HepG2 (cell line): Measurements from ENCODE around the gene WRAP73. TPM values are rescaled to one million over a fixed set of nuclear protein-coding genes. Genes with fewer than 3 reads are reported as not detected.

Source experiments
- ATAC-seq: fragments of 200-7000 bp; cut with Tn5 transposase; 3 replicates; pipeline ENCODE4 v1.9.1; 2020; ENCODE audit warnings: mild to moderate bottlenecking, moderate library complexity
- BruUV-seq: library from RNA; stranded (reverse); fragments of 400-500 nt; replicated peaks from 2 replicates; lab custom pipeline; 2021; lab: Mats Ljungman, UMichigan
- CTCF ChIA-PET: fragments of 300-600 bp; formaldehyde crosslinking; extraction: SDS; loops from one replicate; lab custom pipeline; 2021; ENCODE audit warnings: low total read pairs, inconsistent platforms, low intra/inter-chr PET ratio; lab: Yijun Ruan, JAX
- POLR2A ChIA-PET: fragments of 350-600 bp; sonication (Branson Sonifier 250); formaldehyde crosslinking; loops from one replicate; lab custom pipeline; 2020; ENCODE audit warnings: antibody characterized with exemption, inconsistent platforms; lab: Yijun Ruan, JAX
- DNase-seq: peaks from one replicate; pipeline ENCODE4 v3.0.0-alpha.2; 2015; ENCODE audit warnings: low spot score
- FAIRE-seq: peaks from 3 replicates; lab custom pipeline; 2011; peaks lifted over from hg19 to GRCh38; lab: Jason Lieb, UNC
- H2AFZ ChIP-seq: one replicate; pipeline ENCODE4 v1.6.1; 2011; ENCODE audit warnings: low read length, inconsistent platforms
- H3K27ac ChIP-seq: fragments of 300-600 bp; 3 replicates; pipeline ENCODE4 v1.8.0; 2011; ENCODE audit warnings: mixed run types, mild to moderate bottlenecking, mixed read lengths, low read length, inconsistent platforms; ENCODE audit not compliant: insufficient read depth; ENCODE audit errors: extremely low read length
- H3K27me3 ChIP-seq, 2 experiments: fragments of 200-600 bp in 1 of 2; 2 replicates in 1 of 2; 3 replicates in 1 of 2; pipeline versions ENCODE4 v1.6.0 to v1.8.0; 2011; ENCODE audit warnings: low read length in 2 of 2, mild to moderate bottlenecking in 2 of 2, moderate library complexity in 2 of 2, inconsistent platforms in 1 of 2; ENCODE audit not compliant: insufficient read depth in 2 of 2, control insufficient read depth in 1 of 2
- H3K36me3 ChIP-seq, 2 experiments: fragments of 200-600 bp in 1 of 2; replicated peaks in 1 of 2; 2 replicates in 1 of 2; 3 replicates in 1 of 2; pipeline versions ENCODE4 v1.5.1 to v1.8.0; 2011; ENCODE audit warnings: low read length in 2 of 2, inconsistent platforms in 1 of 2; ENCODE audit not compliant: insufficient read depth in 2 of 2, control insufficient read depth in 1 of 2
- H3K4me1 ChIP-seq: 2 replicates; pipeline ENCODE4 v1.5.1; 2012; ENCODE audit warnings: low read length, inconsistent platforms; ENCODE audit not compliant: insufficient read depth
- H3K4me2 ChIP-seq: 2 replicates; pipeline ENCODE4 v1.6.0; 2011; ENCODE audit warnings: low read depth, low read length, inconsistent platforms
- H3K4me3 ChIP-seq, 3 experiments: fragments of 200-600 bp in 1 of 3; sonication (generic), shearing (Covaris generic) in 1 of 3; replicated peaks in 1 of 3; 2 replicates each; pipeline ENCODE4 v1.5.1; 2011 to 2016; ENCODE audit warnings: low read length in 3 of 3, inconsistent platforms in 2 of 3, low read depth in 2 of 3, mild to moderate bottlenecking in 2 of 3, control low read depth in 1 of 3, mixed read lengths in 1 of 3; ENCODE audit not compliant: insufficient read depth in 1 of 3
- H3K79me2 ChIP-seq: one replicate; pipeline ENCODE4 v1.6.1; 2011; ENCODE audit warnings: low read length, inconsistent platforms; ENCODE audit not compliant: insufficient read depth
- H3K9ac ChIP-seq: 2 replicates; pipeline ENCODE4 v1.6.0; 2011; ENCODE audit warnings: mild to moderate bottlenecking, low read depth, low read length, inconsistent platforms; ENCODE audit not compliant: insufficient read depth
- H3K9me3 ChIP-seq: 2 replicates; pipeline ENCODE4 v1.5.1; 2012; ENCODE audit warnings: mild to moderate bottlenecking, low read length
- H4K20me1 ChIP-seq: 2 replicates; pipeline ENCODE4 v1.6.0; 2011; ENCODE audit warnings: inconsistent platforms, mild to moderate bottlenecking, low read length, moderate library complexity; ENCODE audit not compliant: insufficient read depth
- AGO2 ChIP-seq: fragments of 200-400 bp; formaldehyde crosslinking; optimal IDR thresholded peaks from 2 replicates; pipeline ENCODE3; 2017; ENCODE audit warnings: mild to moderate bottlenecking, low read depth, low read length, moderate library complexity
- CBFB ChIP-seq: sonication (generic); formaldehyde crosslinking; IDR thresholded peaks from 2 replicates; pipeline ENCODE4 v1.4.0; 2020; ENCODE audit warnings: missing genetic modification reagents
- CCAR2 ChIP-seq: fragments of 200-400 bp; formaldehyde crosslinking; optimal IDR thresholded peaks from 2 replicates; pipeline ENCODE3; 2018; ENCODE audit warnings: low read depth, mild to moderate bottlenecking, low read length, moderate library complexity
- MATR3 ChIP-seq: sonication (generic); formaldehyde crosslinking; IDR thresholded peaks from 2 replicates; pipeline ENCODE4 v1.4.0; 2020; ENCODE audit warnings: missing genetic modification reagents
- MTF2 ChIP-seq: sonication (generic); formaldehyde crosslinking; IDR thresholded peaks from 2 replicates; pipeline ENCODE4 v1.5.0; 2020; ENCODE audit warnings: missing genetic modification reagents, borderline replicate concordance
- MYPOP ChIP-seq: sonication (generic); formaldehyde crosslinking; IDR thresholded peaks from 2 replicates; pipeline ENCODE4 v1.8.1; 2023; ENCODE audit warnings: mild to moderate bottlenecking, moderate library complexity, missing genetic modification reagents
- RNF2 ChIP-seq: fragments of 450-650 bp; conservative IDR thresholded peaks from 2 replicates; pipeline ENCODE4 v1.6.1; 2016; ENCODE audit warnings: low read depth
- SALL2 ChIP-seq: sonication (generic); formaldehyde crosslinking; IDR thresholded peaks from 2 replicates; pipeline ENCODE4 v1.8.1; 2023; ENCODE audit warnings: mild to moderate bottlenecking, missing genetic modification reagents, inconsistent platforms
- SMAD9 ChIP-seq: sonication (generic); formaldehyde crosslinking; IDR thresholded peaks from 2 replicates; pipeline ENCODE4 v1.5.1; 2020; ENCODE audit warnings: mild to moderate bottlenecking, missing genetic modification reagents
- TGIF2 ChIP-seq: IDR thresholded peaks from 2 replicates; pipeline ENCODE4 v1.6.1; 2016; ENCODE audit warnings: control low read depth, missing compliant biosample characterization
- UBTF ChIP-seq: sonication (generic); formaldehyde crosslinking; IDR thresholded peaks from 2 replicates; pipeline ENCODE4 v1.4.0; 2020; ENCODE audit warnings: mild to moderate bottlenecking, missing genetic modification reagents
- YEATS2 ChIP-seq: sonication (generic); formaldehyde crosslinking; IDR thresholded peaks from 2 replicates; pipeline ENCODE4 v1.4.0; 2020; ENCODE audit warnings: missing genetic modification reagents, borderline replicate concordance
- ZBTB49 ChIP-seq: sonication (generic); formaldehyde crosslinking; IDR thresholded peaks from 2 replicates; pipeline ENCODE4 v1.4.0; 2020; ENCODE audit warnings: missing genetic modification reagents, borderline replicate concordance
- ZFAT ChIP-seq: sonication (generic); formaldehyde crosslinking; conservative IDR thresholded peaks from 2 replicates; pipeline ENCODE4 v1.8.1; 2023; ENCODE audit warnings: missing genetic modification reagents, inconsistent platforms
- ZNF136 ChIP-seq: sonication (generic); formaldehyde crosslinking; IDR thresholded peaks from 2 replicates; pipeline ENCODE4 v1.8.1; 2022; ENCODE audit warnings: low read depth, mild to moderate bottlenecking, moderate library complexity, missing genetic modification reagents
- ZNF350 ChIP-seq: sonication (generic); formaldehyde crosslinking; IDR thresholded peaks from 2 replicates; pipeline ENCODE4 v1.4.0; 2020; ENCODE audit warnings: mild to moderate bottlenecking, low read depth, missing genetic modification reagents, borderline replicate concordance
- ZNF501 ChIP-seq: sonication (generic); formaldehyde crosslinking; IDR thresholded peaks from 2 replicates; pipeline ENCODE4 v1.5.1; 2020; ENCODE audit warnings: mild to moderate bottlenecking, moderate library complexity, missing genetic modification reagents
- ZNF652 ChIP-seq: IDR thresholded peaks from 2 replicates; pipeline ENCODE4 v1.6.1; 2016; ENCODE audit warnings: low read depth, borderline replicate concordance
- ZNF766 ChIP-seq: sonication (generic); formaldehyde crosslinking; IDR thresholded peaks from 2 replicates; pipeline ENCODE4 v1.5.0; 2020; ENCODE audit warnings: missing genetic modification reagents, borderline replicate concordance
- WGBS: methylation state at CpG from one replicate; pipeline ENCODE4 v1.1.6; 2017; ENCODE audit warnings: low lambda C conversion rate; 5-methylcytosine and 5-hydroxymethylcytosine counted together
- in situ Hi-C: cut with HindIII; loops from 2 replicates; pipeline ENCODE4 v1.10.0; 2017; ENCODE audit warnings: low pct_unique_long_range_greater_than_20kb; ENCODE audit not compliant: extremely low pct_ligation_motif_present
- intact Hi-C: fragments of 100-400 bp; cut with micrococcal nuclease; formaldehyde crosslinking; loops from one replicate; pipeline ENCODE4 v1.10.0; 2022; ENCODE audit not compliant: unreplicated experiment
- polyA plus RNA-seq, 8 experiments: library from polyadenylated mRNA; depleted of rRNA in 3 of 8; stranded (reverse) in 7 of 8; unstranded in 1 of 8; fragments of >200 nt; fragmentation: Illumina TruSeq in 4 of 8; extraction: Trizol in 4 of 8; gene quantifications; 2 replicates each; pipeline versions ENCODE4 v1.2.1 to v1.2.3, GENCODE V29; 2011 to 2016; ENCODE audit warnings: low read depth in 4 of 8, missing spikeins in 1 of 8, mixed read lengths in 1 of 8; ENCODE audit not compliant: insufficient read depth in 1 of 8
- total RNA-seq, 5 experiments: library from RNA; depleted of rRNA; stranded (reverse); fragments of >200 nt; fragmentation: Illumina TruSeq; extraction: Trizol; gene quantifications; 2 replicates each; pipeline ENCODE4 v1.2.3, GENCODE V29; 2016; ENCODE audit warnings: low read depth in 1 of 5

Gene WRAP73
- total and polyA plus RNA-seq, 2 of the 13 experiments (the other 11 are each of a cell fraction or from before 2014, with no cell fraction given): 18.1 to 40.4 TPM

GRCh38 chr1:3645247-3645646, 4.7 kb downstream of the WRAP73 start:
- H3K36me3 ChIP-seq: peaks cover 8 to 12% of the 10 kb centered on the region in 2 experiments; a peak in 3 of 5 replicates
- peaks cover 7% of the 10 kb centered on the region for H3K79me2 ChIP-seq
- WGBS: 96% methylated on average over 43 of the region's 43 CpGs
- DNase-seq (no peak), ATAC-seq (no peak), FAIRE-seq (no peak)
- no peak overlapping the region for H2AFZ ChIP-seq
- H3K4me3 ChIP-seq: no peak overlapping the region
- BruUV-seq: no TSS peak
- no peaks in the 10 kb centered on the region for H3K9me3 ChIP-seq
- no peaks in the 10 kb centered on the region for H3K27me3 ChIP-seq
- H3K27ac ChIP-seq: no peak overlapping the region
- H3K9ac ChIP-seq: no peak overlapping the region
- intact Hi-C loops (no loop called here), in situ Hi-C loops (no loop called here)
- POLR2A ChIA-PET: no interaction called here
- CTCF ChIA-PET: no interaction called here
- H4K20me1 ChIP-seq: no peaks in the 10 kb centered on the region
- no peak overlapping the region for H3K4me2 ChIP-seq
- H3K4me1 ChIP-seq: peaks cover 14% of the 10 kb centered on the region
- TF ChIP-seq YEATS2 (CRISPR knock-in tag): no peak
- no peak for TF ChIP-seq MATR3
- no peak for TF ChIP-seq ZNF501 (CRISPR knock-in tag)
- no peak for TF ChIP-seq AGO2
- TF ChIP-seq ZNF136 (CRISPR knock-in tag): no peak
- TF ChIP-seq ZBTB49 (CRISPR knock-in tag): no peak
- TF ChIP-seq CBFB: no peak
- TF ChIP-seq ZNF652: no peak
- TF ChIP-seq MYPOP: no peak
- no peak for TF ChIP-seq ZFAT
- TF ChIP-seq CCAR2: no peak
- TF ChIP-seq SALL2 (CRISPR knock-in tag): no peak
- TF ChIP-seq ZNF350 (CRISPR knock-in tag): no peak
- no peak for TF ChIP-seq UBTF (CRISPR knock-in tag)
- TF ChIP-seq TGIF2 (CRISPR knock-in tag): no peak
- TF ChIP-seq MTF2: no peak
- TF ChIP-seq SMAD9 (CRISPR knock-in tag): no peak
- no peak for TF ChIP-seq ZNF766 (CRISPR knock-in tag)
- no peak for TF ChIP-seq RNF2
- TF ChIP-seq, all 625 proteins: peak for 0
